HUES48 (cell line): ENCODE data around the gene FNDC3B.

ENCODE experiments used
- H3K27ac ChIP-seq: one replicate; pipeline ENCODE4 v1.7.0; 2013; ENCODE audit warnings: low read depth, low read length, inconsistent platforms
- H3K27me3 ChIP-seq: 2 replicates; pipeline ENCODE4 v1.6.1; 2013; ENCODE audit warnings: mild to moderate bottlenecking, low read length; ENCODE audit not compliant: control insufficient read depth, insufficient read depth
- H3K36me3 ChIP-seq: 2 replicates; pipeline ENCODE4 v1.6.1; 2013; ENCODE audit warnings: low read length; ENCODE audit not compliant: control insufficient read depth, insufficient read depth
- H3K4me1 ChIP-seq: 2 replicates; pipeline ENCODE4 v1.6.1; 2013; ENCODE audit warnings: mild to moderate bottlenecking, low read length; ENCODE audit not compliant: control insufficient read depth, insufficient read depth
- H3K4me3 ChIP-seq: 2 replicates; pipeline ENCODE4 v1.5.1; 2013; ENCODE audit warnings: mild to moderate bottlenecking, low read depth, low read length
- H3K9ac ChIP-seq: 2 replicates; pipeline ENCODE4 v1.6.1; 2013; ENCODE audit warnings: mild to moderate bottlenecking, low read depth, low read length, moderate library complexity
- H3K9me3 ChIP-seq: 2 replicates; pipeline ENCODE4 v1.6.1; 2013; ENCODE audit warnings: low read length; ENCODE audit not compliant: control insufficient read depth, insufficient read depth

Gene FNDC3B

GRCh38 chr3:172164620-172165362 lies 125.4 kb downstream of the FNDC3B start:
- H3K9me3 ChIP-seq = no peaks in the 10 kb centered on the region
- peaks cover 29% of the 10 kb centered on the region for H3K4me1 ChIP-seq
- H3K9ac ChIP-seq = no peak overlapping the region
- no peak overlapping the region for H3K4me3 ChIP-seq
- no peaks in the 10 kb centered on the region for H3K36me3 ChIP-seq
- H3K27me3 ChIP-seq = no peaks in the 10 kb centered on the region
- no peak overlapping the region for H3K27ac ChIP-seq

GRCh38 chr3:172166261-172166660 lies 126.9 kb downstream of the FNDC3B start:
- Histone ChIP-seq H3K9ac (no peak overlapping the region), H3K4me1 (peaks cover 35% of the 10 kb centered on the region), H3K4me3 (no peak overlapping the region), H3K9me3 (no peaks in the 10 kb centered on the region), H3K27me3 (no peaks in the 10 kb centered on the region), H3K36me3 (no peaks in the 10 kb centered on the region), H3K27ac (peak overlapping the region; percentile 16)

DNA sequence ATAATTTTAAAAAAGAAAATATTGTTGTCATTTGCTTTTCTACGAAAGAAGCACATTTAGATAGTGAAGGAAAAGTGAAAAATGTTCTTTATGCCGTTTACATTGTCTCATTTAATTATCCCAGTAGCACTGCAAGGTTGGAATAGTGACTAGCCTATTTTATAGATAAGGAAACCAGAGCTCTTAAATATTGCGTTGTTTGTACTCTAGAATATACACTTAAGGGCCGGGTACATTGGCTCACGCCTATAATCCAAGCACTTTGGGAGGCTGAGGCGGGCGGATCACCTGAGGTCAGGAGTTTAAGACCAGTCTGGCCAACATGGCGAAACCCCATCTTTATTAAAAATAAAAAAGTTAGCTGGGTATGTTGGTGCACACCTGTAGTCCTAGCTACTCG lies 127.5 kb downstream of the FNDC3B start:
- no peak overlapping the region for H3K4me3 ChIP-seq
- H3K4me1 ChIP-seq = peaks cover 37% of the 10 kb centered on the region
- H3K27ac ChIP-seq = no peak overlapping the region

GRCh38 chr3:172167892-172168648 lies 128.7 kb downstream of the FNDC3B start:
- no peaks in the 10 kb centered on the region for H3K36me3 ChIP-seq
- H3K4me1 ChIP-seq = peaks cover 49% of the 10 kb centered on the region
- H3K4me3 ChIP-seq = no peak overlapping the region
- H3K9me3 ChIP-seq = no peaks in the 10 kb centered on the region
- no peak overlapping the region for H3K9ac ChIP-seq
- no peak overlapping the region for H3K27ac ChIP-seq
- no peaks in the 10 kb centered on the region for H3K27me3 ChIP-seq

More for the DNA sequence above, 127.5 kb downstream of the FNDC3B start:
- no peak overlapping the region for H3K9ac ChIP-seq
- H3K27me3 ChIP-seq = no peaks in the 10 kb centered on the region
- H3K9me3 ChIP-seq = no peaks in the 10 kb centered on the region
- H3K36me3 ChIP-seq = no peaks in the 10 kb centered on the region

- Histone ChIP-seq H3K9me3 (no peaks in the 10 kb centered on the region), H3K27me3 (no peaks in the 10 kb centered on the region), H3K4me3 (no peak overlapping the region), H3K27ac (peak overlapping the region; percentile 67), H3K4me1 (peaks cover 65% of the 10 kb centered on the region), H3K9ac (no peak overlapping the region), H3K36me3 (no peaks in the 10 kb centered on the region)
Measured at GRCh38 chr3:172170073-172170709, 130.8 kb downstream of the FNDC3B start.

GRCh38 chr3:172170841-172171240 lies 131.5 kb downstream of the FNDC3B start:
- Histone ChIP-seq H3K27me3 (no peaks in the 10 kb centered on the region), H3K4me1 (peaks cover 71% of the 10 kb centered on the region), H3K9me3 (no peaks in the 10 kb centered on the region), H3K36me3 (no peaks in the 10 kb centered on the region), H3K27ac (no peak overlapping the region), H3K4me3 (no peak overlapping the region), H3K9ac (no peak overlapping the region)

DNA sequence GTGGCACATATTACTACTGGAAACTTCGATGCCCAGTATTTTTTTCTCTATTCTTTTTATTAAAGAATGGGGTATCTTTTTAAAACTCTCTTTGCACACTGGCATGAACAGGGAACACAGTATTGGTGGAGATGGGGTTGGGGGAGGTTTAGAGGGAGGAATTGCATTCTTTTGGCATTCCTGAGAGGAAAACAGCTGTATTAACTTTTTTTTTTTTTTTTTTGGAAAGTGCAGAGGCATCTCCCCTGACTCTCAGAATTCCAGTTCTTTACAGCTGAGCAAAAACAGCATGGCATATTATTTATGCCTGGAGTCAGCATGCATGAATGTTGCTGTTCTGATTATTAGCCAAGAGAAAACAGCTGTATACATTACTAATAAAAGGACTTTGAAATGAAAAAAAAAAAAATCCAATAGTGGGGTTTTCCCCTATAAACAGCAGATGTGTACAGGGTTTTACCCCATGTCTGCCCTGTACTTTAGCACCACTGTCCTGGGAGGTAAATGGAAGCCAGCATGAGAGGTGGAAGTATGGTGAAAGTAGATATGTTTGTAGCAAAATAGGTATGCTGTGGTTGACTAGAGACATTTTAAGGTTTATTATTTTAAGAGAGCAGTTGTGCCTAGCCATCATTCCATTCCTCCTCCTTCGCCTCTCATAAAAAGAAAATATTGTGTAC lies 132.2 kb downstream of the FNDC3B start:
- Histone ChIP-seq H3K9ac (no peak overlapping the region), H3K9me3 (no peaks in the 10 kb centered on the region), H3K27ac (no peak overlapping the region), H3K4me3 (no peak overlapping the region), H3K27me3 (no peaks in the 10 kb centered on the region), H3K36me3 (no peaks in the 10 kb centered on the region), H3K4me1 (peaks cover 72% of the 10 kb centered on the region)

GRCh38 chr3:172173316-172174254 lies 134.2 kb downstream of the FNDC3B start:
- H3K9ac ChIP-seq = peak overlapping the region; percentile 26; the same call in 1 of the 2 replicates
- H3K4me3 ChIP-seq = peak overlapping the region; percentile 27
- peak overlapping the region; percentile 95 for H3K27ac ChIP-seq
- no peaks in the 10 kb centered on the region for H3K27me3 ChIP-seq
- H3K9me3 ChIP-seq = no peaks in the 10 kb centered on the region
- peaks cover 85% of the 10 kb centered on the region for H3K4me1 ChIP-seq
- H3K36me3 ChIP-seq = no peaks in the 10 kb centered on the region

- no peaks in the 10 kb centered on the region for H3K9me3 ChIP-seq
- peak overlapping the region; percentile 44 for H3K9ac ChIP-seq
- H3K4me3 ChIP-seq = peak overlapping the region; percentile 27
- H3K27me3 ChIP-seq = no peaks in the 10 kb centered on the region
- H3K36me3 ChIP-seq = no peaks in the 10 kb centered on the region
- peaks cover 76% of the 10 kb centered on the region for H3K4me1 ChIP-seq
- peak overlapping the region; percentile 95 for H3K27ac ChIP-seq
Measured at GRCh38 chr3:172174513-172175253, 135.3 kb downstream of the FNDC3B start.
